HepG2 (cell line): ENCODE data around the gene MAPK12. TPM values are rescaled to one million over a fixed set of nuclear protein-coding genes. Genes with fewer than 3 reads are reported as not detected.
A peak's percentile ranks its signal among the peaks of the same experiment; 100 is the strongest.

Source experiments
- DZIP1 ChIP-seq: sonication (generic); formaldehyde crosslinking; IDR thresholded peaks from 2 replicates; pipeline ENCODE4 v1.5.0; 2020; ENCODE audit warnings: mild to moderate bottlenecking, missing genetic modification reagents
- ERF ChIP-seq: IDR thresholded peaks from 2 replicates; pipeline ENCODE4 v1.6.1; 2018; ENCODE audit warnings: missing biosample characterization, missing genetic modification reagents
- HNF4A ChIP-seq: sonication (generic); formaldehyde crosslinking; IDR thresholded peaks from 2 replicates; pipeline ENCODE4 v1.4.0; 2020; ENCODE audit warnings: missing genetic modification reagents
- NFAT5 ChIP-seq: sonication (generic); formaldehyde crosslinking; IDR thresholded peaks from 2 replicates; pipeline ENCODE4 v1.4.0; 2020; ENCODE audit warnings: missing genetic modification reagents
- NFKB2 ChIP-seq: sonication (generic); formaldehyde crosslinking; IDR thresholded peaks from 2 replicates; pipeline ENCODE4 v1.4.0; 2020; ENCODE audit warnings: missing genetic modification reagents, borderline replicate concordance
- PHF21A ChIP-seq: sonication (generic); formaldehyde crosslinking; IDR thresholded peaks from 2 replicates; pipeline ENCODE4 v1.5.0; 2020; ENCODE audit warnings: mild to moderate bottlenecking, missing genetic modification reagents
- RNF2 ChIP-seq: fragments of 450-650 bp; conservative IDR thresholded peaks from 2 replicates; pipeline ENCODE4 v1.6.1; 2016; ENCODE audit warnings: low read depth
- RORA ChIP-seq: sonication (generic); formaldehyde crosslinking; IDR thresholded peaks from 2 replicates; pipeline ENCODE4 v1.5.0; 2020; ENCODE audit warnings: mild to moderate bottlenecking, missing genetic modification reagents, moderate library complexity
- ZFP91 ChIP-seq: sonication (generic); formaldehyde crosslinking; IDR thresholded peaks from 2 replicates; pipeline ENCODE4 v1.9.0; 2022; ENCODE audit warnings: missing genetic modification reagents, mild to moderate bottlenecking, borderline replicate concordance
- ZMYM4 ChIP-seq: sonication (generic); formaldehyde crosslinking; IDR thresholded peaks from 2 replicates; pipeline ENCODE4 v1.8.1; 2023; ENCODE audit warnings: mild to moderate bottlenecking, missing genetic modification reagents
- ZNF251 ChIP-seq: sonication (generic); formaldehyde crosslinking; IDR thresholded peaks from 2 replicates; pipeline ENCODE4 v1.9.0; 2021; ENCODE audit warnings: mild to moderate bottlenecking, missing genetic modification reagents
- ZNF746 ChIP-seq: sonication (generic); formaldehyde crosslinking; IDR thresholded peaks from 2 replicates; pipeline ENCODE4 v1.8.0; 2022; ENCODE audit warnings: mild to moderate bottlenecking, missing genetic modification reagents
- ZSCAN22 ChIP-seq: sonication (generic); formaldehyde crosslinking; IDR thresholded peaks from 2 replicates; pipeline ENCODE4 v1.4.0; 2020; ENCODE audit warnings: mild to moderate bottlenecking, missing genetic modification reagents
- polyA plus RNA-seq, 8 experiments: library from polyadenylated mRNA; depleted of rRNA in 3 of 8; stranded (reverse) in 7 of 8; unstranded in 1 of 8; fragments of >200 nt; fragmentation: Illumina TruSeq in 4 of 8; extraction: Trizol in 4 of 8; gene quantifications; 2 replicates each; pipeline versions ENCODE4 v1.2.1 to v1.2.3, GENCODE V29; 2011 to 2016; ENCODE audit warnings: low read depth in 4 of 8, missing spikeins in 1 of 8, mixed read lengths in 1 of 8; ENCODE audit not compliant: insufficient read depth in 1 of 8
- total RNA-seq, 5 experiments: library from RNA; depleted of rRNA; stranded (reverse); fragments of >200 nt; fragmentation: Illumina TruSeq; extraction: Trizol; gene quantifications; 2 replicates each; pipeline ENCODE4 v1.2.3, GENCODE V29; 2016; ENCODE audit warnings: low read depth in 1 of 5
- TF ChIP-seq, protein P1 (sequence below): sonication (generic); formaldehyde crosslinking; IDR thresholded peaks from 2 replicates; pipeline ENCODE4 v1.5.1; 2020; ENCODE audit warnings: mild to moderate bottlenecking, missing genetic modification reagents, moderate library complexity

The MAPK12 gene
- total and polyA plus RNA-seq, 2 of the 13 experiments (the other 11 are each of a cell fraction or from before 2014, with no cell fraction given), result 22.2 to 23.3 TPM

DNA sequence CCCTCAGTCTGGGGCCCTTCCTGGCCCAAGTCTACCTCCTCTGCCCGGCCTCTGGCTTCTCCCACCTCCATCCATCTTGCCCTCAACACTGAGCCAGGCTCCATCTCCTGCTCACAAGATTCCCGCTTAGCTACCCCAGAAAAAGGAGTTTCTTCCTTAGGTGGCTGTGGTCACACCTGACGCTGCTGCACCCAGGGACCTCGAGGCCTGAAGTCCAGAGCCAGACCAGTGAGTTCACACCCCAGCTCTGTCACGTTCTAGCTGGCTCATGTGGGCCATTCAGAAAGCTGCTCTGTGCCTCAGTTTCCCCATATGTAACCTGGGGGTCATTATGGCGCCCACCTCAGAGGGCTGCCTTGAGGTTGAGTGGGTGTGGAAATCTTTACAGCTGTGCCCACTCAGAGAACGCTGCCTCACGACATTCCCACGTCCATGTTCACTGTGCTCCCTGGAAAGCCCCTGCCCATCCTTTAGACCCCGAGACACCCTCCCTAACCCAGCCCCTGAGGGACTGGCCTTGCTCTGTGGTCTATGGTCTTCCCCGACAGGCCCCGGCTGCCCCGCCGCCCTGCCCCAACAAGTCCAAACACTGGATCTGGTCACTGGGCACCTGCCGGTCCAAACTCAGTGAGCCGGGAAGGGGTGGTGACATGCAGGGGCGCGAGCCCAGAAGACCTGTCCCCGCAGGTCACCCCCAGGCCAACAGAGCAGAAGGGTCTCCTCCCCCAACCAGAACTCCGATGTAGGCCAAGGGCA, 36.2 kb upstream of the MAPK12 start (continued):
- TF ChIP-seq, protein P1, sequence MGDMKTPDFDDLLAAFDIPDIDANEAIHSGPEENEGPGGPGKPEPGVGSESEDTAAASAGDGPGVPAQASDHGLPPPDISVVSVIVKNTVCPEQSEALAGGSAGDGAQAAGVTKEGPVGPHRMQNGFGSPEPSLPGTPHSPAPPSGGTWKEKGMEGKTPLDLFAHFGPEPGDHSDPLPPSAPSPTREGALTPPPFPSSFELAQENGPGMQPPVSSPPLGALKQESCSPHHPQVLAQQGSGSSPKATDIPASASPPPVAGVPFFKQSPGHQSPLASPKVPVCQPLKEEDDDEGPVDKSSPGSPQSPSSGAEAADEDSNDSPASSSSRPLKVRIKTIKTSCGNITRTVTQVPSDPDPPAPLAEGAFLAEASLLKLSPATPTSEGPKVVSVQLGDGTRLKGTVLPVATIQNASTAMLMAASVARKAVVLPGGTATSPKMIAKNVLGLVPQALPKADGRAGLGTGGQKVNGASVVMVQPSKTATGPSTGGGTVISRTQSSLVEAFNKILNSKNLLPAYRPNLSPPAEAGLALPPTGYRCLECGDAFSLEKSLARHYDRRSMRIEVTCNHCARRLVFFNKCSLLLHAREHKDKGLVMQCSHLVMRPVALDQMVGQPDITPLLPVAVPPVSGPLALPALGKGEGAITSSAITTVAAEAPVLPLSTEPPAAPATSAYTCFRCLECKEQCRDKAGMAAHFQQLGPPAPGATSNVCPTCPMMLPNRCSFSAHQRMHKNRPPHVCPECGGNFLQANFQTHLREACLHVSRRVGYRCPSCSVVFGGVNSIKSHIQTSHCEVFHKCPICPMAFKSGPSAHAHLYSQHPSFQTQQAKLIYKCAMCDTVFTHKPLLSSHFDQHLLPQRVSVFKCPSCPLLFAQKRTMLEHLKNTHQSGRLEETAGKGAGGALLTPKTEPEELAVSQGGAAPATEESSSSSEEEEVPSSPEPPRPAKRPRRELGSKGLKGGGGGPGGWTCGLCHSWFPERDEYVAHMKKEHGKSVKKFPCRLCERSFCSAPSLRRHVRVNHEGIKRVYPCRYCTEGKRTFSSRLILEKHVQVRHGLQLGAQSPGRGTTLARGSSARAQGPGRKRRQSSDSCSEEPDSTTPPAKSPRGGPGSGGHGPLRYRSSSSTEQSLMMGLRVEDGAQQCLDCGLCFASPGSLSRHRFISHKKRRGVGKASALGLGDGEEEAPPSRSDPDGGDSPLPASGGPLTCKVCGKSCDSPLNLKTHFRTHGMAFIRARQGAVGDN, result peak; percentile 69
- TF ChIP-seq DZIP1 (CRISPR knock-in tag) (no peak), NFAT5 (CRISPR knock-in tag) (peak; percentile 52; the same call in 1 of the 2 replicates), ERF (CRISPR knock-in tag) (0 out of 2 replicates have a peak, but pooled peaks have one; percentile 30), ZNF251 (CRISPR knock-in tag) (no peak), HNF4A (0 out of 2 replicates have a peak, but pooled peaks have one; percentile 1), RNF2 (0 out of 2 replicates have a peak, but pooled peaks have one; percentile 43), ZSCAN22 (peak; percentile 78; the same call in 1 of the 2 replicates), ZFP91 (CRISPR knock-in tag) (0 out of 2 replicates have a peak, but pooled peaks have one; percentile 2), ZMYM4 (CRISPR knock-in tag) (0 out of 2 replicates have a peak, but pooled peaks have one; percentile 8), NFKB2 (CRISPR knock-in tag) (0 out of 2 replicates have a peak, but pooled peaks have one; percentile 14), ZNF746 (CRISPR knock-in tag) (0 out of 2 replicates have a peak, but pooled peaks have one; percentile 1), RORA (no peak), PHF21A (CRISPR knock-in tag) (0 out of 2 replicates have a peak, but pooled peaks have one; percentile 17)
